HepG2 (cell line): ENCODE data around the gene FABP1. TPM values are rescaled to one million over a fixed set of nuclear protein-coding genes. Genes with fewer than 3 reads are reported as not detected.
A peak's percentile ranks its signal among the peaks of the same experiment; 100 is the strongest.

Experiments
- ATM ChIP-seq: fragments of 450-650 bp; IDR thresholded peaks from 2 replicates; pipeline ENCODE4 v1.7.1; 2017; ENCODE audit warnings: mild to moderate bottlenecking, borderline replicate concordance
- GPN1 ChIP-seq: sonication (generic); formaldehyde crosslinking; IDR thresholded peaks from 2 replicates; pipeline ENCODE4 v1.5.1; 2020; ENCODE audit warnings: missing genetic modification reagents, borderline replicate concordance
- GTF3A ChIP-seq: sonication (generic); formaldehyde crosslinking; conservative IDR thresholded peaks from 2 replicates; pipeline ENCODE4 v1.4.0; 2020; ENCODE audit warnings: mild to moderate bottlenecking, missing genetic modification reagents
- HNF4A ChIP-seq: sonication (generic); formaldehyde crosslinking; IDR thresholded peaks from 2 replicates; pipeline ENCODE4 v1.4.0; 2020; ENCODE audit warnings: missing genetic modification reagents
- KDM6A ChIP-seq: IDR thresholded peaks from 2 replicates; pipeline ENCODE4 v1.6.1; 2016; ENCODE audit warnings: low read depth
- MTA3 ChIP-seq: sonication (generic); formaldehyde crosslinking; IDR thresholded peaks from 2 replicates; pipeline ENCODE4 v1.4.0; 2020; ENCODE audit warnings: missing genetic modification reagents
- NFKB2 ChIP-seq: sonication (generic); formaldehyde crosslinking; IDR thresholded peaks from 2 replicates; pipeline ENCODE4 v1.4.0; 2020; ENCODE audit warnings: missing genetic modification reagents, borderline replicate concordance
- NFYB ChIP-seq: sonication (generic); formaldehyde crosslinking; IDR thresholded peaks from 2 replicates; pipeline ENCODE4 v1.4.0; 2020; ENCODE audit warnings: missing genetic modification reagents
- REXO4 ChIP-seq: sonication (generic); formaldehyde crosslinking; IDR thresholded peaks from 2 replicates; pipeline ENCODE4 v1.8.0; 2022; ENCODE audit warnings: missing genetic modification reagents, mild to moderate bottlenecking, borderline replicate concordance
- SIX1 ChIP-seq: sonication (generic); formaldehyde crosslinking; IDR thresholded peaks from 2 replicates; pipeline ENCODE4 v1.4.0; 2020; ENCODE audit warnings: missing genetic modification reagents, borderline replicate concordance
- SMC3 ChIP-seq: IDR thresholded peaks from 2 replicates; pipeline ENCODE4 v1.6.1; 2011; ENCODE audit warnings: low read length, improper control_type of control experiment
- SYNCRIP ChIP-seq: fragments of 200-400 bp; formaldehyde crosslinking; IDR thresholded peaks from 2 replicates; pipeline ENCODE4 v1.6.1; 2018; ENCODE audit warnings: mild to moderate bottlenecking, low read depth, low read length; ENCODE audit not compliant: insufficient read depth
- TAF1 ChIP-seq: sonication (generic); formaldehyde crosslinking; IDR thresholded peaks from 2 replicates; pipeline ENCODE4 v1.4.0; 2020; ENCODE audit warnings: missing genetic modification reagents
- ZFP62 ChIP-seq: sonication (generic); formaldehyde crosslinking; IDR thresholded peaks from 2 replicates; pipeline ENCODE4 v1.4.0; 2020; ENCODE audit warnings: missing genetic modification reagents
- ZKSCAN5 ChIP-seq: sonication (generic); formaldehyde crosslinking; IDR thresholded peaks from 2 replicates; pipeline ENCODE4 v1.5.1; 2020; ENCODE audit warnings: mild to moderate bottlenecking, missing genetic modification reagents
- ZNF766 ChIP-seq: sonication (generic); formaldehyde crosslinking; IDR thresholded peaks from 2 replicates; pipeline ENCODE4 v1.5.0; 2020; ENCODE audit warnings: missing genetic modification reagents, borderline replicate concordance
- ZNF780A ChIP-seq: sonication (generic); formaldehyde crosslinking; IDR thresholded peaks from 2 replicates; pipeline ENCODE4 v1.8.0; 2022; ENCODE audit warnings: mild to moderate bottlenecking, missing genetic modification reagents, moderate library complexity
- polyA plus RNA-seq, 8 experiments: library from polyadenylated mRNA; depleted of rRNA in 3 of 8; stranded (reverse) in 7 of 8; unstranded in 1 of 8; fragments of >200 nt; fragmentation: Illumina TruSeq in 4 of 8; extraction: Trizol in 4 of 8; gene quantifications; 2 replicates each; pipeline versions ENCODE4 v1.2.1 to v1.2.3, GENCODE V29; 2011 to 2016; ENCODE audit warnings: low read depth in 4 of 8, missing spikeins in 1 of 8, mixed read lengths in 1 of 8; ENCODE audit not compliant: insufficient read depth in 1 of 8
- total RNA-seq, 5 experiments: library from RNA; depleted of rRNA; stranded (reverse); fragments of >200 nt; fragmentation: Illumina TruSeq; extraction: Trizol; gene quantifications; 2 replicates each; pipeline ENCODE4 v1.2.3, GENCODE V29; 2016; ENCODE audit warnings: low read depth in 1 of 5
- TF ChIP-seq, protein P1 (sequence below): sonication (generic); formaldehyde crosslinking; IDR thresholded peaks from 2 replicates; pipeline ENCODE4 v1.5.0; 2020; ENCODE audit warnings: mild to moderate bottlenecking, missing genetic modification reagents
- TF ChIP-seq, protein P2 (sequence below): sonication (generic); formaldehyde crosslinking; IDR thresholded peaks from 2 replicates; pipeline ENCODE4 v1.5.0; 2020; ENCODE audit warnings: missing genetic modification reagents, mild to moderate bottlenecking, borderline replicate concordance
- TF ChIP-seq, protein P3 (sequence below): sonication (generic); formaldehyde crosslinking; IDR thresholded peaks from 2 replicates; pipeline ENCODE4 v1.8.1; 2023; ENCODE audit warnings: mild to moderate bottlenecking, missing genetic modification reagents, borderline replicate concordance
- TF ChIP-seq, protein P4 (sequence below): sonication (generic); formaldehyde crosslinking; IDR thresholded peaks from 2 replicates; pipeline ENCODE4 v1.4.0; 2020; ENCODE audit warnings: missing genetic modification reagents
- TF ChIP-seq, protein P5 (sequence below): sonication (generic); formaldehyde crosslinking; IDR thresholded peaks from 2 replicates; pipeline ENCODE4 v1.5.0; 2020; ENCODE audit warnings: missing genetic modification reagents, mild to moderate bottlenecking, borderline replicate concordance
- TF ChIP-seq, protein P6 (sequence below): IDR thresholded peaks from 2 replicates; pipeline ENCODE4 v1.6.1; 2018; ENCODE audit warnings: missing genetic modification reagents
- TF ChIP-seq, protein P7 (sequence below): sonication (generic); formaldehyde crosslinking; IDR thresholded peaks from 2 replicates; pipeline ENCODE4 v1.8.1; 2023; ENCODE audit warnings: mild to moderate bottlenecking, missing genetic modification reagents

FABP1 gene
- total and polyA plus RNA-seq, 2 of the 13 experiments (the other 11 are each of a cell fraction or from before 2014, with no cell fraction given), result 644 to 1,608 TPM

DNA sequence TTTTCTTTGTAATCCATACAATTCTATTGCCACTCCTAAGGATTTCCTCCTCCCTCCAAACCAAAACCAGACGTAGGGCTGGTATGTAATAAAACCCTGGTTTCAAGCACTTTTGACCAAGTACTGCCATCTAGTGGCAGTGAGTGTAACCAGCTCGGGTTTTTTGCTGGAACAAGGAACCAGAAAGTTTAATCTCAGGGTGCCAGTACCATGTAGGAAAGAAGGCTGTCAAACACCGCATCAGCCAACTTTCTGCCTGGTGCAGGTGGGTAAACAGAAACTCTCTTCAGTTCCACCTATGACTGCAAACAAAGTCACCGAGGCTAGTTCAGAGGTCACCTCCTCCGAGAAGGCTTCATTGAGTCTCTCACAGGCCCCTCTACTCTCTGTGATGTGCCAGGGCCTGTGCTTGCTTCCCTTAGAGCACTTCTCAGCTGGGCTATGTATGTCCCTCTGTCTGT is 32.1 kb upstream of the FABP1 start (continued):
- TF ChIP-seq GTF3A (no peak), KDM6A (CRISPR knock-in tag) (no peak), REXO4 (CRISPR knock-in tag) (no peak), ZKSCAN5 (CRISPR knock-in tag) (no peak), ZNF766 (no peak), ZNF780A (no peak), SYNCRIP (no peak), ATM (no peak), GPN1 (CRISPR knock-in tag) (no peak), MTA3 (no peak), SIX1 (CRISPR knock-in tag) (peak; percentile 71; the same call in 1 of the 2 replicates), NFYB (CRISPR knock-in tag) (no peak), SMC3 (peak; percentile 99), TAF1 (no peak), HNF4A (no peak), NFKB2 (CRISPR knock-in tag) (no peak), ZFP62 (CRISPR knock-in tag) (no peak)
- TF ChIP-seq, protein P1, sequence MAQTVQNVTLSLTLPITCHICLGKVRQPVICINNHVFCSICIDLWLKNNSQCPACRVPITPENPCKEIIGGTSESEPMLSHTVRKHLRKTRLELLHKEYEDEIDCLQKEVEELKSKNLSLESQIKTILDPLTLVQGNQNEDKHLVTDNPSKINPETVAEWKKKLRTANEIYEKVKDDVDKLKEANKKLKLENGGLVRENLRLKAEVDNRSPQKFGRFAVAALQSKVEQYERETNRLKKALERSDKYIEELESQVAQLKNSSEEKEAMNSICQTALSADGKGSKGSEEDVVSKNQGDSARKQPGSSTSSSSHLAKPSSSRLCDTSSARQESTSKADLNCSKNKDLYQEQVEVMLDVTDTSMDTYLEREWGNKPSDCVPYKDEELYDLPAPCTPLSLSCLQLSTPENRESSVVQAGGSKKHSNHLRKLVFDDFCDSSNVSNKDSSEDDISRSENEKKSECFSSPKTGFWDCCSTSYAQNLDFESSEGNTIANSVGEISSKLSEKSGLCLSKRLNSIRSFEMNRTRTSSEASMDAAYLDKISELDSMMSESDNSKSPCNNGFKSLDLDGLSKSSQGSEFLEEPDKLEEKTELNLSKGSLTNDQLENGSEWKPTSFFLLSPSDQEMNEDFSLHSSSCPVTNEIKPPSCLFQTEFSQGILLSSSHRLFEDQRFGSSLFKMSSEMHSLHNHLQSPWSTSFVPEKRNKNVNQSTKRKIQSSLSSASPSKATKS (CRISPR knock-in tag), result no peak
- TF ChIP-seq, protein P2, sequence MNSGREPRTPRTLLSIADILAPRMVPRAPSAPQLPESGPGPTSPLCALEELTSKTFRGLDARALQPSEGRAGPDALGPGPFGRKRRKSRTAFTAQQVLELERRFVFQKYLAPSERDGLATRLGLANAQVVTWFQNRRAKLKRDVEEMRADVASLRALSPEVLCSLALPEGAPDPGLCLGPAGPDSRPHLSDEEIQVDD (CRISPR knock-in tag), result no peak
- TF ChIP-seq, protein P3, sequence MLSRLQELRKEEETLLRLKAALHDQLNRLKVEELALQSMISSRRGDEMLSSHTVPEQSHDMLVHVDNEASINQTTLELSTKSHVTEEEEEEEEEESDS (CRISPR knock-in tag), result no peak
- TF ChIP-seq, protein P4, sequence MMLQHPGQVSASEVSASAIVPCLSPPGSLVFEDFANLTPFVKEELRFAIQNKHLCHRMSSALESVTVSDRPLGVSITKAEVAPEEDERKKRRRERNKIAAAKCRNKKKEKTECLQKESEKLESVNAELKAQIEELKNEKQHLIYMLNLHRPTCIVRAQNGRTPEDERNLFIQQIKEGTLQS (CRISPR knock-in tag), result no peak
- TF ChIP-seq, protein P5, sequence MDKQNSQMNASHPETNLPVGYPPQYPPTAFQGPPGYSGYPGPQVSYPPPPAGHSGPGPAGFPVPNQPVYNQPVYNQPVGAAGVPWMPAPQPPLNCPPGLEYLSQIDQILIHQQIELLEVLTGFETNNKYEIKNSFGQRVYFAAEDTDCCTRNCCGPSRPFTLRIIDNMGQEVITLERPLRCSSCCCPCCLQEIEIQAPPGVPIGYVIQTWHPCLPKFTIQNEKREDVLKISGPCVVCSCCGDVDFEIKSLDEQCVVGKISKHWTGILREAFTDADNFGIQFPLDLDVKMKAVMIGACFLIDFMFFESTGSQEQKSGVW, result no peak
- TF ChIP-seq, protein P6, sequence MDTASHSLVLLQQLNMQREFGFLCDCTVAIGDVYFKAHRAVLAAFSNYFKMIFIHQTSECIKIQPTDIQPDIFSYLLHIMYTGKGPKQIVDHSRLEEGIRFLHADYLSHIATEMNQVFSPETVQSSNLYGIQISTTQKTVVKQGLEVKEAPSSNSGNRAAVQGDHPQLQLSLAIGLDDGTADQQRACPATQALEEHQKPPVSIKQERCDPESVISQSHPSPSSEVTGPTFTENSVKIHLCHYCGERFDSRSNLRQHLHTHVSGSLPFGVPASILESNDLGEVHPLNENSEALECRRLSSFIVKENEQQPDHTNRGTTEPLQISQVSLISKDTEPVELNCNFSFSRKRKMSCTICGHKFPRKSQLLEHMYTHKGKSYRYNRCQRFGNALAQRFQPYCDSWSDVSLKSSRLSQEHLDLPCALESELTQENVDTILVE (CRISPR knock-in tag), result peak; percentile 36; the same call in 1 of the 2 replicates
- TF ChIP-seq, protein P7, sequence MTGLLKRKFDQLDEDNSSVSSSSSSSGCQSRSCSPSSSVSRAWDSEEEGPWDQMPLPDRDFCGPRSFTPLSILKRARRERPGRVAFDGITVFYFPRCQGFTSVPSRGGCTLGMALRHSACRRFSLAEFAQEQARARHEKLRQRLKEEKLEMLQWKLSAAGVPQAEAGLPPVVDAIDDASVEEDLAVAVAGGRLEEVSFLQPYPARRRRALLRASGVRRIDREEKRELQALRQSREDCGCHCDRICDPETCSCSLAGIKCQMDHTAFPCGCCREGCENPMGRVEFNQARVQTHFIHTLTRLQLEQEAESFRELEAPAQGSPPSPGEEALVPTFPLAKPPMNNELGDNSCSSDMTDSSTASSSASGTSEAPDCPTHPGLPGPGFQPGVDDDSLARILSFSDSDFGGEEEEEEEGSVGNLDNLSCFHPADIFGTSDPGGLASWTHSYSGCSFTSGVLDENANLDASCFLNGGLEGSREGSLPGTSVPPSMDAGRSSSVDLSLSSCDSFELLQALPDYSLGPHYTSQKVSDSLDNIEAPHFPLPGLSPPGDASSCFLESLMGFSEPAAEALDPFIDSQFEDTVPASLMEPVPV, result no peak
